ENCODE measurements around the gene RCVRN. TPM values are rescaled to one million over a fixed set of nuclear protein-coding genes. Genes with fewer than 3 reads are reported as not detected.

The RCVRN gene
- total RNA-seq, 1 donor = 0.27 TPM

DNA sequence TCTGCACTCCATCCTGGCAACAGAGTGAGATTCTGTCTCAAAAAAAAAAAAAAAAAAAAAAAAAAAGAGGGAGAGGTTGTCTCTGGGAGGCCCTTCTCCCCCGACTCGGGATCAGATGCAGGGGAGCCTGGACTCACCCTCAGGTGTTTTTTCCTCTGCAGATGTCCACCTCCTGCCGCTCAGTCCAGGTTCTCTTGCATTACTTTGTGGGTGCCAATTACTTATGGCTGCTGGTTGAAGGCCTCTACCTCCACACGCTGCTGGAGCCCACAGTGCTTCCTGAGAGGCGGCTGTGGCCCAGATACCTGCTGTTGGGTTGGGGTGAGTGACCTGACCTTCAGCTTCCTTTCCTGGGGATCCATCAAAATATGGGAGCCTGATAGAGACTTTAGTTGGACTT, 45.3 kb downstream of the RCVRN start:
- DNase-seq (ENCODE audit: low read depth in 2 of 3, low spot score in 2 of 3) = no peak

GRCh38 chr17:9855036-9855435, 50.0 kb downstream of the RCVRN start:
- DNase-seq (ENCODE audit: low read depth in 2 of 3, low spot score in 2 of 3) = no peak

- no peak for DNase-seq (ENCODE audit: low read depth in 2 of 3, low spot score in 2 of 3)
Measured at GRCh38 chr17:9854255-9854654, 50.8 kb downstream of the RCVRN start.

GRCh38 chr17:9850151-9850550, 54.9 kb downstream of the RCVRN start:
- no peak for DNase-seq (ENCODE audit: low read depth in 2 of 3, low spot score in 2 of 3)

Other genes starting within 250 kb of the RCVRN start
- gene DHRS7C, start 113.7 kb downstream of the RCVRN start, total RNA-seq = not detected
- gene GSG1L2, start 83.2 kb downstream of the RCVRN start, total RNA-seq = not detected
- gene GLP2R, start 79.3 kb downstream of the RCVRN start, total RNA-seq = not detected